HCT116 (cell line): ENCODE measurements around the gene RIPOR2.

Experiments used
- POLR2A ChIP-seq: IDR thresholded peaks from 2 replicates; pipeline ENCODE4 v1.7.0; 2011; ENCODE audit warnings: borderline replicate concordance; ENCODE audit not compliant: insufficient read depth, insufficient read length; ENCODE audit errors: extremely low read depth
- RAD21 ChIP-seq: IDR thresholded peaks from 2 replicates; pipeline ENCODE4 v1.6.1; 2012; ENCODE audit warnings: low read depth, mild to moderate bottlenecking
- SRF ChIP-seq: IDR thresholded peaks from 2 replicates; pipeline ENCODE4 v1.6.1; 2012; ENCODE audit warnings: low read depth
- ZNF274 ChIP-seq: fragments of 200-500 bp; sonication (Bioruptor generic); IDR thresholded peaks from 2 replicates; pipeline ENCODE4 v1.6.1; 2014; ENCODE audit warnings: mild to moderate bottlenecking, low read depth, low read length, inconsistent platforms
- TF ChIP-seq, protein P1 (sequence below), 3 experiments: fragments of 200-600 bp in 1 of 3; sonication (generic) in 1 of 3; IDR thresholded peaks in 2 of 3; conservative IDR thresholded peaks in 1 of 3; 2 replicates each; pipeline ENCODE4 v1.5.1; 2012 to 2017; ENCODE audit warnings: low read depth in 2 of 3, low read length in 2 of 3, antibody characterized with exemption in 1 of 3, borderline replicate concordance in 1 of 3, control low read depth in 1 of 3, mild to moderate bottlenecking in 1 of 3, mixed read lengths in 1 of 3, mixed run types in 1 of 3, moderate library complexity in 1 of 3; ENCODE audit not compliant: insufficient read depth in 1 of 3
- TF ChIP-seq, protein P2 (sequence below): IDR thresholded peaks from 2 replicates; pipeline ENCODE4 v1.6.1; 2012; ENCODE audit warnings: low read depth

DNA sequence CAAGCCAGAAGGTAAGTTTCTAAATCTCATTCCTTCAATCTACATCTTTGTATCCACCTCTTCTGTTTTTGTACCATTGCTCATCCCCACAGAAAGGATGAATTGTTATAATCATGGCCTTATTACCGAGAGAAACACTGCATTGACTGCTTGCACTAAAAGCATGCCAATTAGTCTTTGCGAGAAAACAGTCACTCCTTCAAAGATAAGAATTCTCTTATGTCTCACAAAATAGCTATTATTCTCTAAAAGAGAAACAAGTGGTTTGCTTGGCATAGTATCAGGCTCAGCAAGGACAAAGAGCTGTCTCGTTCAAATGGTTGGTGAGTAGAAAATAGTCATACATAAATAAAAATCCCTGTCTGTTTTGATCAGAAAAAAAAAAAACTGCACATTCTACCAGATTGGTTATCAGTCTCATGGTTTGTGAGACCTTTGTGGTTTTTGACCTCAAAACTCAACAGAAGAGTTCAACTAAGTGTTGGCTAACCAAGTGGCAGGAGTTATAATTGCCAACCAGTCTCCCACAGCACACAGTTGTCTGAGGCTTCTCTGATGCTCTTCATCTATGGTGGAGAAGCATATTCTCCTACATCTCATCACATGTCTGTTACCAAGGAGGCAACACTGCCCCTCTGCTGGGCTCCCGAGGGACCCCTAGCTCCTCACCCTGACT lies 101.9 kb downstream of the RIPOR2 start:
- TF ChIP-seq, protein P1, sequence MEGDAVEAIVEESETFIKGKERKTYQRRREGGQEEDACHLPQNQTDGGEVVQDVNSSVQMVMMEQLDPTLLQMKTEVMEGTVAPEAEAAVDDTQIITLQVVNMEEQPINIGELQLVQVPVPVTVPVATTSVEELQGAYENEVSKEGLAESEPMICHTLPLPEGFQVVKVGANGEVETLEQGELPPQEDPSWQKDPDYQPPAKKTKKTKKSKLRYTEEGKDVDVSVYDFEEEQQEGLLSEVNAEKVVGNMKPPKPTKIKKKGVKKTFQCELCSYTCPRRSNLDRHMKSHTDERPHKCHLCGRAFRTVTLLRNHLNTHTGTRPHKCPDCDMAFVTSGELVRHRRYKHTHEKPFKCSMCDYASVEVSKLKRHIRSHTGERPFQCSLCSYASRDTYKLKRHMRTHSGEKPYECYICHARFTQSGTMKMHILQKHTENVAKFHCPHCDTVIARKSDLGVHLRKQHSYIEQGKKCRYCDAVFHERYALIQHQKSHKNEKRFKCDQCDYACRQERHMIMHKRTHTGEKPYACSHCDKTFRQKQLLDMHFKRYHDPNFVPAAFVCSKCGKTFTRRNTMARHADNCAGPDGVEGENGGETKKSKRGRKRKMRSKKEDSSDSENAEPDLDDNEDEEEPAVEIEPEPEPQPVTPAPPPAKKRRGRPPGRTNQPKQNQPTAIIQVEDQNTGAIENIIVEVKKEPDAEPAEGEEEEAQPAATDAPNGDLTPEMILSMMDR (IDR thresholded peaks at IDR 0.05 in 2 of 3, conservative IDR thresholded peaks at IDR 0.05 in 1 of 3; ENCODE audit: borderline replicate concordance in 1 of 3, insufficient read depth in 1 of 3, low read depth in 2 of 3, low read length in 2 of 3): no peak
- TF ChIP-seq POLR2A: no peak
- TF ChIP-seq ZNF274: no peak
- TF ChIP-seq RAD21: no peak
- TF ChIP-seq SRF: no peak
- TF ChIP-seq, protein P2, sequence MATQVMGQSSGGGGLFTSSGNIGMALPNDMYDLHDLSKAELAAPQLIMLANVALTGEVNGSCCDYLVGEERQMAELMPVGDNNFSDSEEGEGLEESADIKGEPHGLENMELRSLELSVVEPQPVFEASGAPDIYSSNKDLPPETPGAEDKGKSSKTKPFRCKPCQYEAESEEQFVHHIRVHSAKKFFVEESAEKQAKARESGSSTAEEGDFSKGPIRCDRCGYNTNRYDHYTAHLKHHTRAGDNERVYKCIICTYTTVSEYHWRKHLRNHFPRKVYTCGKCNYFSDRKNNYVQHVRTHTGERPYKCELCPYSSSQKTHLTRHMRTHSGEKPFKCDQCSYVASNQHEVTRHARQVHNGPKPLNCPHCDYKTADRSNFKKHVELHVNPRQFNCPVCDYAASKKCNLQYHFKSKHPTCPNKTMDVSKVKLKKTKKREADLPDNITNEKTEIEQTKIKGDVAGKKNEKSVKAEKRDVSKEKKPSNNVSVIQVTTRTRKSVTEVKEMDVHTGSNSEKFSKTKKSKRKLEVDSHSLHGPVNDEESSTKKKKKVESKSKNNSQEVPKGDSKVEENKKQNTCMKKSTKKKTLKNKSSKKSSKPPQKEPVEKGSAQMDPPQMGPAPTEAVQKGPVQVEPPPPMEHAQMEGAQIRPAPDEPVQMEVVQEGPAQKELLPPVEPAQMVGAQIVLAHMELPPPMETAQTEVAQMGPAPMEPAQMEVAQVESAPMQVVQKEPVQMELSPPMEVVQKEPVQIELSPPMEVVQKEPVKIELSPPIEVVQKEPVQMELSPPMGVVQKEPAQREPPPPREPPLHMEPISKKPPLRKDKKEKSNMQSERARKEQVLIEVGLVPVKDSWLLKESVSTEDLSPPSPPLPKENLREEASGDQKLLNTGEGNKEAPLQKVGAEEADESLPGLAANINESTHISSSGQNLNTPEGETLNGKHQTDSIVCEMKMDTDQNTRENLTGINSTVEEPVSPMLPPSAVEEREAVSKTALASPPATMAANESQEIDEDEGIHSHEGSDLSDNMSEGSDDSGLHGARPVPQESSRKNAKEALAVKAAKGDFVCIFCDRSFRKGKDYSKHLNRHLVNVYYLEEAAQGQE: no peak
